ENCODE results near the gene MYO3B.

Gene MYO3B

DNA sequence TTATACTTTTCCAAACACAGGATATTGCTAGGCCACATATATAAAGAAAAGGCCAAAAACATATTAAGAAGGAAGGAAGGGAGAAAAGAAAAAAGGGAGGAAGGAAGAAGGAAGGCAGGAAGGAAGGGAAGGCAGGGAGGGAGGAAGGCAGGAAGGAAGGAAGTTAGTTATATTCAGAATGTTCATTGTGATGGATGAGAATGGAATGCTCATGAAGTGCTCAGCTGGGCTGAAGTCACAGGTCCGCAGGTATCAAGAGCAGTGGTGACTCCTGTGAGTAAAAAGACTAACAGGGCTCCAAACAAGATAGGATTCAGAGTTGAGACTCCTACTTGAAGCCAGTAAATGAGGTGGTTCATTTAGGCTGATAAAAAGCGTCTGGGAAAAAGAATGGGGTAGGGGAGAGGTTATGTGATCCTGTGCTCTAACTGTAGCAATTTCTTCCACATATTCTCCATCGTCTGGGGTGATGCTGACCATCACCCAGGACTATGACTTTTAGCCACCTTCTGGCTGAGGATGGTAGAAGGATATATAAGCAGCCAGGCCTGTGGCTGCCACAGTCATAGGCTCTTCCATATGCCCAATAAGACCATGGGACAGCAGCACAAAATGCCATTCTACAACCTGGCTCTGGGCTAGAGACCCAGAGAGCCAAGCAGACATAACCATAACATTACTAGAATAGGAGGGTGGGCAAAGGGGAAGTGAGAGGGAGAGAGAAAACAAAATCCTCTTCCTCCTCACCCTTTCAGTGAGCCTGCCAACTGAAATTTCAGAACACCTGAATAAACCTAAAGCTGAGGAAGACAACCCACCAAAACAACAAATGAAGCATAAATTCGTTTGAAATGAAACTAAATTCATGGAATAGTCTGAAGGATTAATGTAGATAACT lies 173.2 kb downstream of the MYO3B start:
- DNase-seq: no peak

DNA sequence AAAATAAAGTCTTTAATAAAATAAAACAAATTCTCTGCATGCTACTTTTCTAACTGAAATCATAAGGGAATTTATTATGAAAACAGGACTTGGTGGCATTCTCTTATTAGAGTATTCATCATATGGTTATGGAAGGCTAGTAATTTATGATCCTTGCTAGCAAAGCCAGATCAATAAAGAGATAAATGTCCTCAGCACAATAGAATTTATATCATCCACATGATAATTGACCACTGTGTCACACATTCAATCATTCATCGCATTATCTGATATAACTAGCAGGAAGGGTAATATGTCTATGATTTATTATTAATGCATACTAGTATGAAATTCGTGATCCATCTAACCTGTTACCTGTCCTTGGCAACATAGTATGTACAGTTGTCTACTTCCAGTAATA lies 175.8 kb downstream of the MYO3B start:
- no peak for DNase-seq

DNA sequence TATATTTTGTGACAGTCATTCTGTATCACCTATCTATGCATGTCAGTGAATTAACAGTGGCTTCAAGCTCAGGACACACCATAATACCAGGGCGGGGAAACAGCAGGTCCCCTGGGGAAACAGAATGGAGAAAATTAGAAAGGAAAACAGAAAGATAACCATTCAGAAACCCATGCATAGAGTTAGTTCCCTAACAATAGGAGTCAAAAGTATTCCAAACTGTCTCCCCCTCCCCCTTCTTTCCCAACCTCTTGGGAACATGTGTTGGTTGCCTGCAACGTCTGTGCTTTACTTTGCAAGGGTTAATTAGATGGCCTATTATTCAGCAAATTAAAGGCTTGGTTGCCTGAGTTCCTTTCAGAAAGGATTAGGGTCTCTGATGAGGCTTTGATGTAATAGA lies 176.4 kb downstream of the MYO3B start:
- DNase-seq: no peak

DNA sequence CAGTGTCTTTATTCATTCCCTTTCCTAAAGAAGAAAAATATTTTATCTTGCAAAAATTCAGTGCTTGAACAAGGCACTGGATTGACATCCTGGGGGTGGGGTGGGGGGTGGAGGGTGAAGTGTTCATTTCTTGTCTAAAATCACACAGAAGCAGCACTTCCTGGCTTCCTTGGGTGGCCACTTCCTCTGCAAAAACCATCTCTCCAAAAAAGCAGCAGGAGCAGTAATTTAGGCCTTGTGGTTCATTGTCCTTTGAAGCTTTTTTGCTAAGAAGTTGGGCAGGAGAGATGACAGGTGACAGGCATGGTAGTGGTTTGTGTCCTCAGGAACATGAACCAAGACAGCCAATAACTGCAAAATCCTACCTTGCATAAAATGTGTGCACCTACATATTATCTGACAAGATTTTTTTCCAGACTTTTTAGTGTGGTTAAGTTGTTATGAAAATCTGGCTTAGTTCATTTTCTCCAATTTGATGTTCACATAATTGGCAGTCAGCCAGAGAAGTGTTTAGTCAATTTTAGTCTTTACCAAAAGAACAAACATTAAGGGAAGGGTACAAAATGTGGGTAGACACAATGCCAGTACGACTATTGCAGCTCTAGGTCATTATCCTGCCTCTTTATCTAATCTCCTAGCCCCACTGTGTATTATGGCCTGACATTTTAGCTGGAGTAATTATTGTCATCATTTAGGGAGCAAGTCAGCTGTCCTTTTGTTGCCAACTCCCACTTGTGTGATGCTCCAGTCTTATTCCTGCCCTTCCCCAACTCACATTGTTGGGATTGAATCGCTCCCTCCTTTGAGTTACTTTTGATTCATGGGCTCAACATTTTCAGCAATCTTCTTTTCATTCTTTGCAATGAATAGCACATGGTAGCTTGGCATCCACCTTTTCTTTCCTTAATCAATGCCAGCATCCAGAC lies 177.2 kb downstream of the MYO3B start:
- no peak for DNase-seq

DNA sequence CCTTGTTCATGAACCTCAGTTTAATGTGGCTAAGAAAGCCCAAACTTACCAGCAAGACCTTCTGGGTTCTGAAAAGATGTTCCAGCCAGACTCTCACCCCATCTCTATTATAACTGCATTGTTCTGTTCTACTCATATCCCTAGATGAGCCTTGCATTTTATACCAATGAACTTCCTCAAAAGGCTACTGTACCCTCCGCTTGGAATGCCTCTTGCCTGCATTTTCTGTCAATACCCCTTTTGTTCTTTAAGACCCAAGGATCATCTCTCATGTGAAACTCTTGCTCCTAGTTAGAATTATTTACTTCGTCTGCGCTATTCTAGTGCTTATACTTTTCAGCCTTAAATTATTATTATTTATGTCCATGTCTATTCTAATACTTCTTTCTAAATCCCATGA lies 181.5 kb downstream of the MYO3B start:
- DNase-seq: no peak

DNA sequence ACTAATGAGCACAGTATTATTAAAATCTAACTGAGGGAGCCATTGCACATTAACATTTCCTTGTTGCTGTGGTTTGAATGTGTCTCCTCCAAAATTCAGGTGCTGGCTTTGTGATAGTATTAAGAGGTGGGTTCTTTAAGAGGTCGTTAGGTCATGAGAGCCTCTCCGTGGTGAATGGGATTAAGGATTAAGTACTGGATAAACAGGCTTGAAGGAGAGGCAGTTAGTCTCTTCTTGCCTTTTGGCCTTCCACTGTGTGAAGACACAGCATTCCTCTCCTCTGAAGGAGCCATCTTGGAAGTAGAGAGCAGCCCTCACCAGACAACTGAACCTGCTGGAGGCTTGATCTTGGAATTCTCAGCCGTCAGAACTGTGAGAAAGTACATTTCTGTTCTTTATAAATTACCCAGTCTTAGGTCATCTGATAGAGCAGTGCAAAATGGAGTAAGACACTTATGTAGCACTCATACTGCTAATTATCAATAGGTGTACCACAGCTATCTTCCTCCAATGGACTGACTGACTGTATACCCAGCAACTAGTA lies 182.7 kb downstream of the MYO3B start:
- DNase-seq: no peak

DNA sequence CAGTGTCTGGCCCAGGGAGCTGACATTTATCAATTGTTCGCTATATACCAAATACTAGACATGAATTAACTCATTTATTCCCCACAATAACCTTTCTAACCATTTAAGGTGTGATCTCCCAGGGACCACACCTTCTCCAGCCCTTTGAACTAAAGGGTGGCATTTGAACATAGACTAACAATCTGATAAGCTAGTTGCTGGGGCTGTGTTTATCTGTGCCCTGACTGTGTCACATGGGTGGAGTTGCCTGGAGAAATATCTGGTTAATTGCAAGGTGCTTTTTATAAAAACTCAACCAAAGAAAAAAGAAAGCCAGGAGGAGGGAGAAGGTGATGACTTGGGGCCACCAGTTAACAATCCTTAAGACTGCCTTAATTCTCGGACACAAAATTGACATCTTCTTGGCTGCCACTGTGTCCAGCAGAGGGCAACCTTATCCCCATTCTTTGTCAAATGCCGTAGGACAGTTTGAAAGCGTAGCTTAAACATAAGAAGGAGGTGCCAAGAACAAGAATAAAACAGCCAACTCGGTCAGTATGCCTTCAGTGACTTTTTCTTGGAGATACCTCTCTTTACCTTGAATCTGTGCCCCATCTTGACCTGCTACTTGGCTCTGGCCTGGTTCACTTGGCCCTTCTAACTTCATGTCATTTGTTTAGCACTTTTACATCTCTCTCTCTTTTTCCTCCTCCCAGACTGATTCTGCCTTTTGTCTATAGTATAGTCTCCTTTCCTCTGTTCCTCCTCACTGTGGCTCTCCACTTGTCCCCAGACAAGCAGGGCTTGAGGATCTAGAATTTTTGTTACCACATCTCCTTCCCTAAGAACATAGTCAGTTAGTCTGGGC lies 183.4 kb downstream of the MYO3B start:
- DNase-seq: peak; percentile 53

DNA sequence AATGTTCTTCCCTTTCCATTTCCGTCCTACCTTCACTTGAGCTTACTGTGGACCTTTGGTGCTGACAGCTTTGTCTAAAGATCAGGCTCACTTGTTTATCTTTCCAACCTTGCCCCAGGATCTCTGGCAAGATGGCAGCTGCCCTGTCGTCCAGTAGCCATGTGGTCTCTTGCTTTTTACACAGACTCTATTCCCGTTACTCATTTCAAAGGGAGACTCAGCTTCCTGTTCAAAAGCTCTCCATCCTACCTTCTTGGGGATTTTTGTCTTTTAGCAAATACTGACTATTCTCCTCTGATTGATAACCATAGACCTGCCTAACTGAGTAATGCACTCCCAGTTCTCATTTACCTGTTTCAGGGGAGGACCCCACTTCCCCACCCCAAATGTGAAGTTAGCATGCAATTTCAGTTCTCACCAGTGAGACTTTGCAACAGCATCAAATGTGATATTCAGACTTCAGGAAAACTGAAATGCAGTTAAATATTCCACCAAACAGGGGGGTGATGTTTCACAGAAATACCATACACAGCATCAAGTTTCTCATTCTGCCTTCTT lies 184.4 kb downstream of the MYO3B start:
- DNase-seq: no peak

DNA sequence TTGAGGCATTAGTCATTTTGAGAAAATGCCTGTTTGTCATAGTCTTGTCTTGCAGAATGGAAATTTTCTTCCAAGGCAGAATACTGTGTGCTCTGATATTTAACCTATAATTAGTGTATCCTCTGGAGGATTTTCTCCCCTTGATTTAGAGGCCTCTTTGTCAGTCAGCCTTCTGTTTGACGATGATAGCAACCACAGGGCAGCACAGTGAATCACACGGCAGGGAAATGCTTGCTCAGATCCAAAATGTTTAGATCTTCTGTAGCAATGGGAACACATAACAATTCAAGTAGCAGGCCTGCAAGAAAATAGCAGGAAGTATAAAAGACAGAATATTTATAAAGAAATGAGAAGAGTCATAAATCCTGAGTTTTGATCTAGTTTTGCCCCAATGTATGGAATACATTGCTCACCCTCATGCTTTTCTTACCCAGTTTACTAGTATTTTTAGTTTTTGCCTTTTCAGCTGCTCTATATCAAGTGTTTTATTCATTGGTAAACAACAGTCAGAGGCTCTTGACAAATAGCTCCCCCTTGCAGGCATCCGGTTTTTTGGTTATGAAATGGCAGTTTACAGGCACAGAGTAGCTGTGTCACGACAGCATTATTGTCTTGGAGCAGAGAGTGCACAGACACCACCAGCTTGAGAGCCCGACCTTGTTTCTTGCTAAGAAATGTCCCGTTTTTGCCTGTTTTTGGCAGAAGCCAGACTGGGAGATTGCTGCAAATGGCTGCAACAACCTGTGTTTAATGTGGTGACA lies 185.1 kb downstream of the MYO3B start:
- DNase-seq: no peak

DNA sequence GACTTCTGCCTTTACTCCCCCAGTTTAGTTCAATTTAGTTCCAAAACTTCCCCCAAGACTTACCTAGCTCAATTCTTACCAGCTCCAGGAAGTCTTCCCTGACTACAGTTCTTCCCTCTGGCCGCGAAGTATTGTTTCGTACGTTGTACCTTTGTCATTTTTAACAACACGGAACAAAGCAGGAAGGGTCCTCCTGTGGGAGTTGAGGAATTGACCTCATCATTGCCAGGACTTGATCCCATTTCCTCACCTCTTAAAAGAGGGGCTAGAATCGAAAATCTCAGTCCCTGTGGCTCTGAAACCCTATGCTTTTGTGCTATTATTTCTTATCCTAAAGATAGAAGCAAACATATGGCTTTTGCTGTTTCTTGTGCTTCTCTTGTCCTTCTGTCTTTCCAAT lies 187.1 kb downstream of the MYO3B start:
- no peak for DNase-seq

DNA sequence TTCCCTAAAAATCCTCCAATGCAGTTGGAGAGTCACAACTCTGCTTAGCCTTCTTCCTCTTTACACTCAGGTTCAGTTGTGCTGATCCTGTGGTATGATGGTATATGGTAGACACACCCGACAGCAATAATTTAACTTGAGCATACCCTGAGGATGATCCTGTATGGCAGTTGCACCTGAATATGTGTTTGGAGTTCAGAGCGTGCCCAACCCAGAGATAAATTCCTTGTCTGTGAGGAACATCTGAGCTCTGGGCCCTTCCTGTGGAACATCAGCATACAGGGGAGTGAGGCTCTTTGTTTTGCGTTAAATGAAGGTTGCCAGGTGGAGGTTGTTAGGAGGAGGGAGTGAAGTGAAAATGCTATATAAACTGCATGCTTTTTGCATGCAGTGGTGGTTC lies 187.7 kb downstream of the MYO3B start:
- DNase-seq: no peak

DNA sequence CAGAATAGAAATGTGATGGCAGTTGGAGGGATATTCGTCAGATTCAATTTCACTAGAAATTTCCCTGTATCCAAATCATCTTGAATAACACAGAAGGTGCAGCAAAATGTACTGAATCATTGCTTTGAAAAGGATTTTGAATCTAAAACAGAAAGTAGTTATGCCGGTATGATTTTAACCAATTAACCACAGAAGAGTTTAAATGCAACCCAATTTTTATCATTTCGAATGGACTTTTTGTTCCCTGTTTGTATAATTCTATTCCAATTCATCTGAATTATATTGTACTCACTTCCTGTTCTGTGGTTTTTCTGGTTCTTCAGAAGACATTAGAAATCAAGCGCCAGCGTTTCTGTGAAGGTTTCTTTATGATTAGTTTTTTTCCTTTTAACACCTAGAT lies 190.4 kb downstream of the MYO3B start:
- no peak for DNase-seq

DNA sequence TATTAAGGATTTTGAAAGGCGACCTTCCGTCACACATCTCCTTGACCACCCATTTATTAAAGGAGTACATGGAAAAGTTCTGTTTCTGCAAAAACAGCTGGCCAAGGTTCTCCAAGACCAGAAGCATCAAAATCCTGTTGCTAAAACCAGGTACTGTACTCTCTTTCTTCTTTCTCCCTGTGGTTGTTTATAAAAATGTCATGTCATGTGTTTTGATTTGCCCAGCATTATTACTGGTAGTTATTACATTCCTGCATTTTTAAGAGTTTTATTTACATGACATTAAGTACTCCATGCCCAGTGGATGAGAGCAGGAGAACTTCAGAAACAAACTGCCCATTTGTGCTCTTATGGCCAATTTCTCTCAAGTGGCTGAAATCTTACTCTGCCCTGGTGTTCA lies 191.3 kb downstream of the MYO3B start:
- DNase-seq: no peak

DNA sequence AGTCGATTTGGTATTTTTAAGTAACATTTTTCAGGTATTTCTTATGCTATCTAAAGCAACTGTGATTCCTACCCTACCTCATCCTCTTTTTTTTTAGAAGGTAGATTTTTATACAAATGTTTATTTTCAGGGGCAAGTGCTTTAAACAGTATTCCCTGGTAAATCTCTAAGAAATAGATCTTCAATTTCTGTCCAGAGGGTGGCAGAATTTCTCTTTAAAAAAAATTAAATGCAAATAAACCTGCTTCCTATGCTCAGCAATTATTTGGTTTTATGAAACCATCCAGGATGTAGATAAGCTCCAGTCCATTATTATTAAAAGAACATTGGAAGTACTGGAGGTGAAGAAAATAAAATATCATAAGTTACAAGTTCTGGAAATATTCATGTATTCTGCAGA lies 191.9 kb downstream of the MYO3B start:
- no peak for DNase-seq

DNA sequence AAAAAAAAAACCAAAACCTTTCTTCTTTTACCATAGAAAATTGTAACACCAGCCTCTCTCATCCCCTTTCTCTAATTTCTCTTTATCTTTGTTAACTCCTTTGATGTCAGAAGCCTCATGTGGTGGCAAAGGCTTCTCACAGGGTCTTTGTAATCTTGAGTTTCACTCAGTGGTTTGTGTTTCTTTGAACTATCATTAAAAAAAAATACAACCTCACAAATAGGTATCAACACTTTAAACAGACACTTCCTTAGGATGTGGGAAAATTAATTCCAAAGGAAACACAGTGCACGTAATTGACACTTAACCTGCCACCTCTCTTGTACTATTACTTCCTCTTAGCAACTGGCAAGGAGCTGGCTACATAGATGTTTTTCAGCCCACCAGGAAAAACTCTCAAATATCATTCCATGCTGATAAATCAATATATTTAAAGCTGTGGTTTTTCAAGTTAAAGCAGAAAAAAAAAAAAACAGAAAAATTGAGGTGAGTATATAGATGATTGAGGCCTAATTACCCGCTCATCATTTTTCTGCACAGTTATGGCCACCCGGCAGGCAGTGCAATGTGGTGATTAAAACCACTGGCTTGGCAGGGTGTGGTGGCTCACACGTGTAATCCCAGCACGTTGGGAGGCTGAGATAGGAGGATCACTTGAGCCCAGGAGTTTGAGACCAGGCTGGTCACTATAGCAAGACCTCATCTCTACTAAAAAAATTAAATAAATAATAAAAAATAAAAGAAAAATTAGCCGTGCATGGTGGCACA lies 193.5 kb downstream of the MYO3B start:
- DNase-seq: no peak

DNA sequence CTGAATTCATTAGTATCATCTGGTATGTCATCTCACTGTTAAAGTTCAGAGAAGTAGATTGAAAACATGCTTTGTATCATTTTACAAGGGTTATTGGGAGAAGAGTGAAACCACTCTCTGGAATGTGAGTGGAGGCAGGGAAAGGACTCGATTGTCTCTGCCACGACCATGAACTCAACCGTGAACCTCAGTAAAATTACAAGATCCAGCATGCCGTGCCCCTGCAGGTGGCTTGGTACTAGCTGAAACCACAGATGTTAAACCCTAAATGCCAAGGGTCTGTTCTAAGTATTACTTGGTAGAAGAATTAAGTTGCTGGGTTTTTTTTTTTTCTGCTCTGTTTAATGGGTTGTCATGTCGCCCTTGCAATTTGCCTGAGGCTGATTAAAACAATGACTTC lies 197.2 kb downstream of the MYO3B start:
- DNase-seq: no peak

DNA sequence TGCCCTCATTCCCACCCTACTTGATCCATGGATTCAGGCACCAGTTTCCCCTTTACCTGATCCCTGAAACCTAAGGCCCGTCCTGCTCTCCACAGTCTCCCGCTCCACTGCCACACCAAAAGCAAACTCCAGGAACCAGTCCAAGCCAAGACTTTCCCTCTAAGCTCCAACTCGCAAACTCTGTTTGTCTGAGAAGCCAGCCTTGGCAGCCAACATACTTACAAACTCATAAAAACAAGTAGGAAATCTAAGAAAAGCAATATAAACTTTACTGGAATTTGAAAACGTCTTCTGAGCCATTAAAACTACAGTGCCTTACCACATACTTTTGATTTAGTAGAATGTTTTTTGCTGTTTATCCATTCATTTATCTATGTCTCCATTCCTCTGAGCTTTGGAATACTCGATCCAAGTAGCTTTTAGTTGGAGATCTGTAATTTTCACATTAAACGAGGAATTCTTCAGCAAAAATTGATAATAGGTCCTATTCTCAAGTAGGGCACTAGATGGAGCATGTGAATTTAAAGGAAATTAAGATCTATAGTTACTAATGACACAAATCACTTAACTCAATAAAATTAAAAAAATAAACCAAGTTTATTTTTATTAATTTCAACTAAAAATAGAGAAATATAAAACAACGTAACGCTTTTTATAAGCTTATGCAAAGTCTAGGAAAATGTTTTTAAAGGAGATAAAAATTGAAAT lies 199.7 kb downstream of the MYO3B start:
- no peak for DNase-seq

DNA sequence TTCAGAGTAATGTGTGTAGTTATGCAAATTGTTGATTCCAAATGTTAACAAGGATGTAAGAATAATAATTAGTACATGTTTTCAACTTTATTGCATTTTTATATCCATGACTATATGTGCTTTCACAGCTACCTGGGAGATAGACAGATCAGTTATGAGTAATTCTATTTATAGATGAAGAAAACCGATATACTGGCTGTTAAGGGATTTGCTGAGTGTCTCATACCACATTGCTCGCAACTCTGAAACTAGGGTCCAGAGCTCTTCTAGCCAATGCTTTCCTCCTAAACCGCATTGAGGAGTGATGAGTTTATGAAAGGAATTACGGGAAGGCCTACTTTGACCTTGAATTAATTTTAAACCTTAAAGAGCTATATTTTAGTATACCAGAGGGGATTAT lies 202.3 kb downstream of the MYO3B start:
- no peak for DNase-seq

DNA sequence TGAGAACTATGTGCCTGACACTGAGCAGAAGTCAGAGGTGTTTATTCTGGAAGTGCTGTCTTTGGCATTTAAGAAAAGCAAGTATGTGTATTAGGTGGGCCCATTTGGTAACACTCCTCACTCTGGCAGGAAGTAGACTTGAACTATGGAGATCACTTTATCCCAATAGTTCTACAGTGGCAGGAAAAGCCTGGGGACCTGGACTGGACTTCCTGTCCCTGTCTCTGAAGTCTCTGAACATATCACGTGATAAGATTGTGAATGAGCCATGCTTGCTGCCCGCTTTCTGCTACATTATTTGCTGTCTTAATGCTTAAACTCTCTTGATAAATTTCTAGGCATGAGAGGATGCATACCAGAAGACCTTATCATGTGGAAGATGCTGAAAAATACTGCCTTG lies 203.7 kb downstream of the MYO3B start:
- no peak for DNase-seq

DNA sequence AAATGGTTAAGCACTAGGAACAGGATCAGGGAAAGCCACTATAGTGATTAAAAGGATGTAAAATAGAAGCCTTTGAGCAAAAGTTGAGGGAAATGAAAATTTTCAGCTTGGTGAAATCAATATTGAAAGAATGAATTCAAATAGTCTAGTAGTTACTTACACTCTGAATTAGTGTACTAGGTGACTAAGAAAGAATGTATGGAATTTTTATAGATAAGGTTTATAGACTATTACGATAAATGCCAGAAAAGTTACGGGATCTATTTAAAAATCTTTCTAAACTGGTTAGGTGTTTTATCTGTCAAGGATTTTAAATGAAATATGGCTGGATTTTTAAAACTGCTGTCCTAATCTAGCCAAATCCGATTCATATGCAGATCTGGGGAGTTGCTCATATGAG lies 208.6 kb downstream of the MYO3B start:
- DNase-seq: no peak

Data from activated naive CD4-positive, alpha-beta T cell treated with Interleukin-2 at 50 U/mL for 16 hours (primary cell).